ENCODE results near the gene RARS2. TPM values are rescaled to one million over a fixed set of nuclear protein-coding genes. Genes with fewer than 3 reads are reported as not detected.

RARS2 gene
- total and polyA plus RNA-seq, 2 of the 8 experiments (the other 6 are each of a cell fraction or from before 2014, with no cell fraction given) = 10.2 to 40.5 TPM

GRCh38 chr6:87473419-87473903 is 116.3 kb downstream of the RARS2 start:
- 12% methylated on average over 15 of the region's 15 CpGs; no CpG with 5 or more reads in 1 of the 2 experiments for WGBS, 2 experiments (ENCODE audit: extremely low coverage in 1 of 2, insufficient coverage in 1 of 2, insufficient read length in 1 of 2, insufficient replicate concordance in 2 of 2, low coverage in 1 of 2, low lambda C conversion rate in 2 of 2, missing lambda C conversion rate in 1 of 2)
- Histone ChIP-seq H3K14ac (ENCODE audit: insufficient read length) (no peak overlapping the region), H3K4me1 (replicated peaks in 1 of 4; ENCODE audit: control insufficient read depth in 3 of 4, insufficient read depth in 4 of 4, low read length in 3 of 4) (0 out of 7 replicates have a peak, but pooled peaks cover 0 to 3% (median 0%) of the 10 kb centered on the region in 4 experiments), H2BK12ac (ENCODE audit: low read depth, low read length) (no peak overlapping the region), H4K5ac (ENCODE audit: insufficient read length, low read depth, low read length) (no peak overlapping the region), H3K56ac (replicated peaks; ENCODE audit: insufficient read length, low read depth, low read length) (no peak overlapping the region), H2BK20ac (ENCODE audit: low read length) (no peak overlapping the region), H4K91ac (replicated peaks; ENCODE audit: insufficient read length, low read length) (no peak overlapping the region), H3K18ac (ENCODE audit: extremely low read depth, low read length) (no peak overlapping the region), H4K8ac (ENCODE audit: extremely low read depth, insufficient read depth, low read length) (no peak overlapping the region), H2BK5ac (ENCODE audit: low read depth, low read length) (no peak overlapping the region), H3K4me2 (ENCODE audit: insufficient read depth in 1 of 2, low read depth in 2 of 2, low read length in 2 of 2) (peak overlapping the region; percentile 88 to 97), H2BK15ac (ENCODE audit: low read length) (no peak overlapping the region), H3K36me3 (ENCODE audit: control insufficient read depth in 2 of 4, insufficient read depth in 4 of 4, low read length in 3 of 4) (no peaks in the 10 kb centered on the region), H3K4ac (replicated peaks; ENCODE audit: insufficient read length, low read depth, low read length) (no peak overlapping the region), H3K23me2 (ENCODE audit: low read depth, low read length) (peaks cover 8% of the 10 kb centered on the region; the same call in 1 of the 2 replicates), H2BK120ac (replicated peaks; ENCODE audit: low read depth, low read length) (no peak overlapping the region), H3K4me3 (ENCODE audit: extremely low read depth in 1 of 4, insufficient read depth in 2 of 4, low read depth in 3 of 4, low read length in 4 of 4) (peak overlapping the region; percentile 74 to 100 (median 98)), H3K27me3 (replicated peaks in 1 of 4; ENCODE audit: control insufficient read depth in 3 of 4, extremely low read depth in 1 of 4, insufficient read depth in 3 of 4, low read length in 3 of 4) (no peaks in the 10 kb centered on the region), H2AK5ac (ENCODE audit: low read depth, low read length) (no peak overlapping the region), H3K9me3 (ENCODE audit: insufficient read depth in 2 of 2, low read depth in 1 of 2, low read length in 1 of 2) (no peaks in the 10 kb centered on the region), H2AFZ (ENCODE audit: low read length) (peak overlapping the region; percentile 97), H3K79me2 (ENCODE audit: control insufficient read depth in 1 of 2, insufficient read depth in 2 of 2, low read length in 2 of 2) (no peaks in the 10 kb centered on the region), H4K20me1 (replicated peaks in 1 of 2; ENCODE audit: control insufficient read depth in 1 of 2, insufficient read depth in 2 of 2, low read length in 2 of 2) (peaks cover 0 to 2% of the 10 kb centered on the region in 2 experiments), H3K23ac (ENCODE audit: insufficient read length) (no peak overlapping the region), H3K9ac (replicated peaks in 1 of 4; ENCODE audit: extremely low read depth in 1 of 4, low read depth in 3 of 4, low read length in 3 of 4) (peak overlapping the region in 2 of 4 experiments; percentile 26 to 62; a peak in 3 of 7 replicates), H3K27ac (ENCODE audit: low read depth, low read length) (no peak overlapping the region), H3K79me1 (ENCODE audit: low read depth, low read length) (no peaks in the 10 kb centered on the region)
- DNase-seq (ENCODE audit: low read depth in 1 of 2, low spot score in 2 of 2) (no peak), FAIRE-seq (no peak)
- POLR2A ChIA-PET (ENCODE audit: partially characterized antibody) = interaction anchor here (0.6 to 2.8 kb wide), 2 partner anchors 27 to 151 kb away, joined by 5 to 8 read pairs; partner anchors contain the start of gene SMIM8
- TF ChIP-seq SAP30 (IDR thresholded peaks at IDR 0.05; ENCODE audit: insufficient read depth, insufficient replicate concordance, low read length) (peak; percentile 77), TAF1 (IDR thresholded peaks at IDR 0.05; ENCODE audit: low read depth, low read length) (no peak)
- CTCF ChIA-PET (ENCODE audit: partially characterized antibody) = no interaction called here

Data from H1 (cell line).